T follicular helper cell (primary cell): ENCODE data around the gene KYNU.

Experiments
- DNase-seq: peaks from one replicate; pipeline ENCODE4 v3.0.0-alpha.2; 2020; ENCODE audit warnings: low read depth

KYNU gene

GRCh38 chr2:142961202-142961601, 83.7 kb downstream of the KYNU start:
- DNase-seq: no peak

DNA sequence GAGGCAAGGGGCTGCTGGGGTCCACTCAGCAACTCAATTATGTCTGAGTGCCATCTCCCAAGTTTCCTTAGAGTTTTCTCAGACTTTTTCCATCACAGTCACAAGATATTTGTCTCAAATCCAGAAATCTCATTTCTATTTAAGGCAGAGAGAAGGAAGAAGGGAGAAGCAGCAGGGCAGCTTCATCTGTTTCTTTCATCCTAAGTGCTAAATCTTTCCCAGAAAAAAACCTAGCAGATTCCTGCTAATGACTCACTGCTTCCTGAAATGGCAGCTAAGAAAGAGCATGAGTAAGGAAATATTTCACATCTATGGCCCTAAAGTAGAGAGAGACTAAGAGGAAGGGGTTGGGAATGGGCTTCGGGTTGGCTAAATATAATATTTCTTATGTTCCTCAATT, 88.0 kb downstream of the KYNU start:
- no peak for DNase-seq

GRCh38 chr2:142966284-142966683, 88.8 kb downstream of the KYNU start:
- DNase-seq: no peak

DNA sequence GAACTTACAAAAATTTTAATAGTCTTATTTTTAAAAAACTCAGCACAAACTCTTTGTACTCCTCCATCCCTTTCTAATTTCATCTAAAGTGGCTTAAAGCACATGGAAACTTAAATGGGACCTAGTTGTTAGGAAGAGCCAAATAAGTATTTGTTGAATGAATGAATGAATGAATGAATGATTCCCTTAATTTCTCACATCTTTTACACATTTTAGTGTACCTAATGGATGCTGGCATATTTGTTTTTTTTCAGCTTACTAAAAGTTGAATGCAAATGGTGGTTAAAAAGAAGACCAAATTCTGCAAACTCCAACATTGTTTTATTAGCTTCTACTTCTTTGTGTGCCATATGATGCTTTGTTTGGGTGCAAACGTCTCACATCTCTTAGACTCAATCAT, 89.6 kb downstream of the KYNU start:
- DNase-seq: no peak

- no peak for DNase-seq
Observed at GRCh38 chr2:142973160-142973821, 95.8 kb downstream of the KYNU start.

GRCh38 chr2:142973822-142974207, 96.4 kb downstream of the KYNU start:
- no peak for DNase-seq

GRCh38 chr2:142974288-142975024, 97.0 kb downstream of the KYNU start:
- no peak for DNase-seq

DNA sequence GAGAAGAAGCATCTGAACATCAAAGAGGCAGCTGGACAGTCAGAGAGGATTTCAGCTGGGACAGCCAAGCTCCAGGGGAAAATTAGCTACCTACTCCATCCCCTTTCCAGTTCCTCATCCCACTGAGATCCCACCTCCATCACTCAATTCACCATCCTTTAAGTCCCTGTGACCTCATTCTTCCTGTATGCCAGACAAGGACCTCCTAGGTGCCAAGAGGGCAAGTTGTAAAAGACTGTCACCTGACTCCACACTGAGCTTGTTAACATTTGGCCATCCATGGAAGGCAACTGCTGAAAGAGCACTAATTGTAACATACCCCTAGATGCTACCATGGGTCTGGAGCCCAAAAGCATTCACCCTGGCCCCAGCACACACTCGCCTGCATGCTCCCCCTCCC, 97.8 kb downstream of the KYNU start:
- DNase-seq: no peak

- no peak for DNase-seq
Observed at GRCh38 chr2:142980246-142981068, 103.0 kb downstream of the KYNU start.

DNA sequence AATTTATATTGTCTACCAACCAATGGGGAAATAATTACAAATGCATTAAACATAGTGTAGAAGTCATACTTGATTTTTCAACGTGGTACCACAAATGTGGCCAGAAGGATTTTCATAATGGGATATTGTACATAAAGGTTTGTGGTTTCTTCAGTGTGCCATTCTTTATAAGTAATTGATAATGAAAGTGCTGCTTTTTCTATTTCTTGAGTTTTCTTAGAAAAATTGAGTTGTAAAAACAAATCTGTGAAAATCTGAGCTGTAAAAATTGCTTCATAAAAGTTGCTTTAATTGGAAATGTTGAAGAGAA, 103.6 kb downstream of the KYNU start:
- DNase-seq: no peak

GRCh38 chr2:142981756-142982155, 104.3 kb downstream of the KYNU start:
- DNase-seq: no peak

DNA sequence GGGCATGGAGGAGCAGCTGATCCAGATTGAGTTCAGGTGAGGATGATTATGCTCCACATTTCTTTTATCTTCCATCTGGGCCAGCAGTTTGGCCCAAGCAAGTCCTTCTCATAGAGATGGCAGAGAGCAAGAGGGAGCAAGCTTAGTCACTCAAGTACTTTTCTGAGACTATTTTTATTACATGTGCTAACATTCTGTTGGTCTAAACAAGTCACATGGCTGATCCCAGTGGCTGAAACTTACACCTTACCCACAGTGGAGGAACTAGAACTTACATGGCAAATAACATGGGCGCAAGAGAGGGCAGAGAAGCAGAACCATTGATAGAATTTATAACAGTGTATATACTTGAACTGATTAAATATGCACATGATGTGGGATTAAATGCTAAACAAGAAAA, 105.7 kb downstream of the KYNU start:
- no peak for DNase-seq

- no peak for DNase-seq
Observed at GRCh38 chr2:142984657-142985056, 107.2 kb downstream of the KYNU start.

- DNase-seq: no peak
Observed at GRCh38 chr2:142987044-142987443, 109.6 kb downstream of the KYNU start.

DNA sequence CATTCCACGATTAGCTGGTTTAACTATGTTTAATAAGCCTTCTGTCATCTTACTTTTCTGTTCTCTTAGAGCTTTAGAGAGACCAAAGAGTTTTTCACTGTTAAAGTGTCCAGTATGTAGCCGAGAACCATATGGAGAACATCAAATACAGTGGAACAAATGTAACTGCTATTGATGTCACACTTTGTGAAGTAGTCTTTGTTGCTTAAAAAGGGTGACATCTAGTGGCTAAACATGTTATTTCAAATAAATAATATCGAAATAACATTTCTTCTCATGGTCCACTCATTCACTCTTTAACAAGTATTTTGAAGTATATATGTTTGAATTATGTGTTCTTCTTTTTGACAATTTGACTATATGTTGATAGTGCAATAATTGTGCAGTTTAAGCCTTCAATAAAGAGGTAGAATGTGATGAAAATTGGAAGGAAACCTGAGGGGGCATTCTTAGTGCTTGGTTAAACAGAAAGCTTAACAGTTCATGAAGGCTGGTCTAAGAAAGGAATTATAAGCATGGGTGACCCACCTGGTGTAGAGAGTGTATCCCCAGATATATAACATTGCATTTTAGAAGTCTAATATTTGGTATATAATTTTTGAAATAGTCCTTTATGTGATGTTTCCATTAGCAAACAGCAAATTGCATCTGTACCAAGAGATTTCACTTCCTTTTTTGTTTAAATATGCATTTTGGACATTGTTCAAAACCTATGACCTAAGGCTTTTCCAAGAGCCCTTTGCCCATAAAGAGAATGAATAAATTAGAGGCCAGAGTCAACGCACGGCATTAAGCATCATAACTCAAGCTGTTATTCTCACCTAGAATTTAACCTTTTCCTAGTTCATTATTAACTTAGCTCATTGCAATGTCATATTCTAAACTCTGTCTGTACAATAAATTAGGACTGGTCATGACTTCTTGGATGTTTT, 112.1 kb downstream of the KYNU start:
- DNase-seq: no peak

DNA sequence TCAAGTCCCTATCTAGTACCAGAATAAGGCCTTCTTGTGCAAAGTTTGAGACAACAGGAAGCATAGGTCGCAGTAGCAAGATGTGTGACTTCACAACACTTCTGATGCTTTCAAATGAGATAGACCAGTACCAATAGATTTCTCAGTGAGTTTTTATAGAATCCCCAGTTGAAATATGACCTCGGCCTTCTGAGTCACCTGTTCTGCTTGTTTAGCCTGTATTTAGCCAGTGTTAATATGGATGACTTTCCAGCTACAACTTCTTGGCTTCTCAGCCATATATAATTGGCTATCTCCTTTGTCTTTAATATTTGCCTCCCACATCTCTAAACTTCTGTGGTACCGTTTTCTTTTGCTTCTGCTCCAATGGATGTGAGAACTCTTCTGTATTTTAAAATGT, 113.8 kb downstream of the KYNU start:
- no peak for DNase-seq

DNA sequence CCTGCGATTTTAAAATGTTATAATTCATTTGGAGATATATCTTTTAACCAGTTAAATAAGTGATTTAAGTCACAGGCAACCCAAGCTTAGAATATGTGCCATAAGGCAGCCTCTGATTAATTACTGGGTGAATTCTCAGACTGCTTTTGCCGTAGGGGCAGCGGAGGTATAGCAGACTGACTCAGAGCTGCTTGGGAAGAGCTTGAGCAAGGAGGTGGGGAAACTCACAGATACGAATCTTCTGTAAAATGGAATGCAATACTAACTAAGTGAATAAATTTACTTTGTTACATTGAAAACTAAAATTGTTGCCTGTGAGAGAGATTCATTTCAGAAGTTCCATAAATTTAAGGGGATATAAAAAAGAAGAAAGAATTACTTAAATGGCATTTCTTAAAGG, 115.4 kb downstream of the KYNU start:
- no peak for DNase-seq

DNA sequence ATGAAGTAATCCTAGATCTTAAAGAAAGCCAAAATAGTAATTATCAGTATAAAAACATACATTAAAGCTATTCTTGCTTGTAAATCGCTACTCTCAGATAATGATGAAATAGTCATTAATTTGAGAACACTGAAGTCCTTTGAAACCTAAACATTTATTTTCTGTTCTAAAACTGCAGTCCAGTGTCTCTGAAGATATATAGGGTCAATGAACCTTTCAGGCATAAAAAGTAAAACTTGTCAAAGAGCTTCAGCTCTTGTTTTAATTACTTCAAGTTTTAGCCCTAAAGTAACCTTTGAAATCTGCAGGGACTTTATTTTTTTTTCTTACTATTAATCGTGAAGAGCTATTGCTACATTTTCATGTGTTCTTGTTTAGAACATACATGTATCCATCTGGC, 116.3 kb downstream of the KYNU start:
- DNase-seq: no peak

GRCh38 chr2:142994665-142995064, 117.2 kb downstream of the KYNU start:
- no peak for DNase-seq

GRCh38 chr2:142997231-142997630, 119.8 kb downstream of the KYNU start:
- no peak for DNase-seq

- DNase-seq: no peak
Observed at GRCh38 chr2:143000599-143000998, 123.1 kb downstream of the KYNU start.

GRCh38 chr2:143001501-143001900, 124.0 kb downstream of the KYNU start:
- no peak for DNase-seq
